Peyer's patch (tissue), 4 donors: ENCODE data around the gene ANKRD60. TPM values are rescaled to one million over a fixed set of nuclear protein-coding genes. Genes with fewer than 3 reads are reported as not detected.

Experiments used
- DNase-seq, 3 donors: peaks; one replicate each; pipeline ENCODE4 v3.0.0-alpha.2; 2017 to 2019
- H3K27ac ChIP-seq, 4 donors: fragments of 200-600 bp; sonication (generic); one replicate each; pipeline ENCODE4 v1.5.1; 2016 to 2019
- H3K27me3 ChIP-seq, 2 donors: fragments of 200-600 bp; sonication (generic); one replicate each; pipeline ENCODE4 v1.5.1; 2019
- H3K36me3 ChIP-seq, 3 donors: fragments of 200-600 bp; sonication (generic); one replicate each; pipeline ENCODE4 v1.5.1; 2016 to 2019
- H3K4me1 ChIP-seq, 4 donors: fragments of 200-600 bp; sonication (generic); one replicate each; pipeline ENCODE4 v1.5.1; 2016 to 2019
- H3K4me3 ChIP-seq, 4 donors: fragments of 200-600 bp; sonication (generic); 1 replicate in 3 of 4; 2 replicates in 1 of 4; pipeline ENCODE4 v1.5.1; 2016 to 2019; ENCODE audit warnings: mild to moderate bottlenecking in 1 of 4
- H3K9me3 ChIP-seq, 4 donors: fragments of 200-600 bp; sonication (generic); one replicate each; pipeline ENCODE4 v1.5.1; 2016 to 2019; ENCODE audit warnings: mild to moderate bottlenecking in 1 of 4
- CTCF ChIP-seq, 6 experiments: fragments of 450-650 bp in 4 of 6; fragments of 200-600 bp in 2 of 6; sonication (generic) in 1 of 6; IDR thresholded peaks; one replicate each; pipeline ENCODE4 v1.5.1; 2017 to 2019; ENCODE audit warnings: antibody characterized with exemption in 6 of 6, mild to moderate bottlenecking in 3 of 6, moderate library complexity in 1 of 6
- POLR2A ChIP-seq, 2 donors: fragments of 450-650 bp; IDR thresholded peaks; one replicate each; pipeline ENCODE4 v1.5.1; 2017; ENCODE audit warnings: antibody characterized with exemption in 2 of 2, mild to moderate bottlenecking in 2 of 2, moderate library complexity in 2 of 2
- total RNA-seq, 4 donors: library from RNA; depleted of rRNA; stranded (reverse); fragments of >200 nt; gene quantifications; one replicate each; pipeline ENCODE4 v1.1.0, GENCODE V29; 2016

Gene ANKRD60
- not detected for total RNA-seq

DNA sequence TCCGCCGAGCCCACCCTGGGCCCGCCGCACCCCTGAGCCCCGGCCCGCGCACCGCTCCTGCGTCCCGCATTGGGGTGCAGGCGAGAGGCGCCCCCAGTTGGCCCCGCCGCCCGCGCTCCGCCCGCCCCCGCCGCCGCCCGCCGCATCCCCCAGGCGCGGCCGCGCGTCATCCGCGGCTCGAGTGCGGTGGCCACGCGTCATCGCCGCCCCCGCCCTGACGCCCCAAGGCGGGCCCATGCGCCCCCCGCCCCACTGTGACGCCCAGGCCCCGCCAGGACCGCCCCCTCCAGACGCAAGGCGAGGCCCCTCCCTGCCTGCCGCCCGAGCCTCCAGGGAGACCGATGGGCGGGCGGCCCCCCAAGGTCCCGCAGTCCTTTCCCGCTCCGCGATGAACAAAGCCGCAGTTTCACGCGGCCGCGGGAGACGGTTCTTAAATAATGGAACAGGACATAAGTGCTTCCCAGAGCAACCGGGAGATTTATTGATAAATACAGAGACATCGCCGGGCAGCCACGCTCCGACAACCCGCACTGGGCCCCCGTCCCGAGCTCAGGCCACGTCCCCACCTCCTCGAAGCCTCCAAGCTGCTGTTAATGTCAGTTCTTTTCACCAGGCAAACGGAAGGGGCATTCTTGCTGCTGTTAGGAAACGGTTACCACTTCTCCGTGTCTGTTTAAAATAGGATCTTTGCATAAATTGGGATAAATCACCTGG is at the start of gene ANKRD60:
ANKRD60 (minus strand) TSS at position 170 of the 714 bp plus-strand sequence; CDS start at position 170, 0 bp downstream.
- no peaks in the 10 kb centered on the region for H3K9me3 ChIP-seq
- no peaks in the 10 kb centered on the region for H3K36me3 ChIP-seq
- DNase-seq, result no peak
- peak within 1 kb of the TSS in 3 of 4 donors; percentile 25 to 38 (median 25) for H3K4me3 ChIP-seq
- H3K27ac ChIP-seq, result no peak within 1 kb of the TSS
- TF ChIP-seq POLR2A (IDR thresholded peaks at IDR 0.05), result no peak
- TF ChIP-seq CTCF (IDR thresholded peaks at IDR 0.05), result no peak
- peaks cover 0 to 6% (median 0%) of the 10 kb centered on the region in 4 donors for H3K4me1 ChIP-seq
- peaks cover 0 to 22% of the 10 kb centered on the region in 2 donors for H3K27me3 ChIP-seq

GRCh38 chr20:58277578-58278472 is 49.4 kb upstream of the ANKRD60 start:
- no peak for DNase-seq
- H3K4me3 ChIP-seq, result no peak overlapping the region
- H3K4me1 ChIP-seq, result no peaks in the 10 kb centered on the region
- no peak overlapping the region for H3K27ac ChIP-seq
- H3K9me3 ChIP-seq, result no peaks in the 10 kb centered on the region
- no peaks in the 10 kb centered on the region for H3K36me3 ChIP-seq
- TF ChIP-seq CTCF (IDR thresholded peaks at IDR 0.05) (no peak), POLR2A (IDR thresholded peaks at IDR 0.05) (no peak)
- no peaks in the 10 kb centered on the region for H3K27me3 ChIP-seq

GRCh38 chr20:58277107-58277506 is 48.7 kb upstream of the ANKRD60 start:
- Histone ChIP-seq H3K9me3 (no peaks in the 10 kb centered on the region), H3K36me3 (peaks cover 0 to 1% (median 0%) of the 10 kb centered on the region in 3 donors), H3K27me3 (no peaks in the 10 kb centered on the region), H3K4me1 (no peaks in the 10 kb centered on the region), H3K27ac (no peak overlapping the region), H3K4me3 (no peak overlapping the region)
- TF ChIP-seq POLR2A (IDR thresholded peaks at IDR 0.05), result no peak
- TF ChIP-seq CTCF (IDR thresholded peaks at IDR 0.05), result no peak
- DNase-seq, result no peak

- Histone ChIP-seq H3K9me3 (no peaks in the 10 kb centered on the region), H3K4me3 (no peak overlapping the region), H3K36me3 (peaks cover 0 to 10% (median 0%) of the 10 kb centered on the region in 3 donors), H3K27ac (no peak overlapping the region), H3K27me3 (no peaks in the 10 kb centered on the region), H3K4me1 (no peaks in the 10 kb centered on the region)
- TF ChIP-seq POLR2A (IDR thresholded peaks at IDR 0.05) (no peak), CTCF (IDR thresholded peaks at IDR 0.05) (no peak)
- no peak for DNase-seq
Observed at GRCh38 chr20:58274384-58274783, 45.9 kb upstream of the ANKRD60 start.

- TF ChIP-seq CTCF (IDR thresholded peaks at IDR 0.05), result no peak
- H3K4me3 ChIP-seq, result no peak overlapping the region
- H3K9me3 ChIP-seq, result no peaks in the 10 kb centered on the region
- peaks cover 0 to 10% (median 0%) of the 10 kb centered on the region in 3 donors for H3K36me3 ChIP-seq
- H3K27me3 ChIP-seq, result no peaks in the 10 kb centered on the region
- H3K4me1 ChIP-seq, result peaks cover 0 to 12% (median 0%) of the 10 kb centered on the region in 4 donors
- H3K27ac ChIP-seq, result no peak overlapping the region
- no peak for DNase-seq
Observed at GRCh38 chr20:58271606-58272351, 43.3 kb upstream of the ANKRD60 start.
